ENCODE results near the gene RPL22. TPM values are rescaled to one million over a fixed set of nuclear protein-coding genes. Genes with fewer than 3 reads are reported as not detected.
A peak's percentile ranks its signal among the peaks of the same experiment; 100 is the strongest.

The RPL22 gene
- total RNA-seq, 1 experiment from 2014 or later = 309 TPM

DNA sequence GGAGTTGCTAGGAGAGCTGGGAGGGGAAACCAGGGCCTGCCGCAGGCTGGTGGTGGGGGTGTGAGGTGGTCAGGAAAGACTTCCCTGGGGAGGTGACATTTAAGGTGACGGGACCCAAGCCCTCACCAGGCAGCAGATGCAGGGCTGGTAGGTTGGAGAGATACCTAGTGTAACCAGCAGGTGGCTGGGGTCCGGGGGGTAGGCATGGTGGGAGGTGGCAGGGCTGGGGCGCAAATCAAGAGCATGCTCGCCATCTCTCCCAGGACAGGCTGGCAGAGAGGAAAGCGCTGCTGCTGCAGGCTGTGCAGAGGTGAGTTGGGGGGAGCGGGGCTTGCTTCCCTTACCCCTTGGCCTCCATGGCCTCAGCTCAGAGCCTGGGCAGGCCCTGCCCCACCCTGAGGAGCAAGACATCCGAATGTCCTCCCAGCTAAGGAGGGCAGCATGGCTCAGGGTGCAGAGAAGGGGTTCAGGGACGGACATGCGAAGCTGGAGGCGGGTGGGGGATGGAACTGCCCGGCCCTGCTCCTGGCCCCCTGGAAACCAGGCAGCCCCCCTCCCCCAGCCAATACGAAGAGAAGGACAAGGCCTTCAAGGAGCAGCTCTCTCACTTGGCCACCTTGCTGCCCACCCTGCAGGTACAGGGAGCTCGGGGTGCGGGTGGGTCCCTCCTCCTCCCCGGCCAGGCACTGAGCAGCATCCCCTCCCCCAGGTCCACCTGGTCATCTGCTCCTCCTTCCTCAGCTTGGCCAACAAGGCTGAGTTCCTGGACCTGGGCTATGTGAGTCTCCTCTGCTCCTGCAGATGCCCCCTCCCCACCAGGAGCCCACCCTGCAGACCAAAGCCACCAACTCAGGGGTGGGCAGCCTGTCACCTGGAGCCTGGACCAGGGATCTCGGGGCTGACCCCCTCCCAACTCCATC lies 10.5 kb upstream of the RPL22 start:
- intact Hi-C loops (cut with micrococcal nuclease; ENCODE audit: unreplicated experiment) (no loop called here), in situ Hi-C loops (cut with HindIII; ENCODE audit: low pct_unique_long_range_greater_than_20kb, low sequenced_read_pairs) (no loop called here)
- H3K9me3 ChIP-seq (ENCODE audit: control insufficient read depth, insufficient read depth, low read depth, low read length) = no peaks in the 10 kb centered on the region
- peaks cover 2% of the 10 kb centered on the region; the same call in 1 of the 2 replicates for H3K36me3 ChIP-seq (ENCODE audit: control insufficient read depth, insufficient read depth, low read length)
- peaks cover 5% of the 10 kb centered on the region for H3K4me1 ChIP-seq (ENCODE audit: control insufficient read depth, insufficient read depth, low read length)
- ATAC-seq = no peak
- peak overlapping the region in 1 of 2 experiments; percentile 18; a peak in 1 of 4 replicates for H3K4me3 ChIP-seq (ENCODE audit: low read depth in 2 of 2, low read length in 2 of 2)
- BruUV-seq (replicated peaks) = no TSS peak
- CTCF ChIA-PET = interaction anchor here (0.6 kb wide), 1 partner anchor 12 kb away, joined by 3 read pairs; no protein-coding TSS in a partner anchor
- TF ChIP-seq SIN3A (IDR thresholded peaks at IDR 0.05; ENCODE audit: borderline replicate concordance, insufficient read depth, low read depth, low read length) (no peak), POLR2AphosphoS5 (IDR thresholded peaks at IDR 0.05; ENCODE audit: low read depth, low read length) (no peak), TCF7L2 (IDR thresholded peaks at IDR 0.05; ENCODE audit: low read depth, low read length) (no peak)
- TF ChIP-seq, protein P1, sequence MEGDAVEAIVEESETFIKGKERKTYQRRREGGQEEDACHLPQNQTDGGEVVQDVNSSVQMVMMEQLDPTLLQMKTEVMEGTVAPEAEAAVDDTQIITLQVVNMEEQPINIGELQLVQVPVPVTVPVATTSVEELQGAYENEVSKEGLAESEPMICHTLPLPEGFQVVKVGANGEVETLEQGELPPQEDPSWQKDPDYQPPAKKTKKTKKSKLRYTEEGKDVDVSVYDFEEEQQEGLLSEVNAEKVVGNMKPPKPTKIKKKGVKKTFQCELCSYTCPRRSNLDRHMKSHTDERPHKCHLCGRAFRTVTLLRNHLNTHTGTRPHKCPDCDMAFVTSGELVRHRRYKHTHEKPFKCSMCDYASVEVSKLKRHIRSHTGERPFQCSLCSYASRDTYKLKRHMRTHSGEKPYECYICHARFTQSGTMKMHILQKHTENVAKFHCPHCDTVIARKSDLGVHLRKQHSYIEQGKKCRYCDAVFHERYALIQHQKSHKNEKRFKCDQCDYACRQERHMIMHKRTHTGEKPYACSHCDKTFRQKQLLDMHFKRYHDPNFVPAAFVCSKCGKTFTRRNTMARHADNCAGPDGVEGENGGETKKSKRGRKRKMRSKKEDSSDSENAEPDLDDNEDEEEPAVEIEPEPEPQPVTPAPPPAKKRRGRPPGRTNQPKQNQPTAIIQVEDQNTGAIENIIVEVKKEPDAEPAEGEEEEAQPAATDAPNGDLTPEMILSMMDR (IDR thresholded peaks at IDR 0.05) = no peak
- TF ChIP-seq, protein P2, sequence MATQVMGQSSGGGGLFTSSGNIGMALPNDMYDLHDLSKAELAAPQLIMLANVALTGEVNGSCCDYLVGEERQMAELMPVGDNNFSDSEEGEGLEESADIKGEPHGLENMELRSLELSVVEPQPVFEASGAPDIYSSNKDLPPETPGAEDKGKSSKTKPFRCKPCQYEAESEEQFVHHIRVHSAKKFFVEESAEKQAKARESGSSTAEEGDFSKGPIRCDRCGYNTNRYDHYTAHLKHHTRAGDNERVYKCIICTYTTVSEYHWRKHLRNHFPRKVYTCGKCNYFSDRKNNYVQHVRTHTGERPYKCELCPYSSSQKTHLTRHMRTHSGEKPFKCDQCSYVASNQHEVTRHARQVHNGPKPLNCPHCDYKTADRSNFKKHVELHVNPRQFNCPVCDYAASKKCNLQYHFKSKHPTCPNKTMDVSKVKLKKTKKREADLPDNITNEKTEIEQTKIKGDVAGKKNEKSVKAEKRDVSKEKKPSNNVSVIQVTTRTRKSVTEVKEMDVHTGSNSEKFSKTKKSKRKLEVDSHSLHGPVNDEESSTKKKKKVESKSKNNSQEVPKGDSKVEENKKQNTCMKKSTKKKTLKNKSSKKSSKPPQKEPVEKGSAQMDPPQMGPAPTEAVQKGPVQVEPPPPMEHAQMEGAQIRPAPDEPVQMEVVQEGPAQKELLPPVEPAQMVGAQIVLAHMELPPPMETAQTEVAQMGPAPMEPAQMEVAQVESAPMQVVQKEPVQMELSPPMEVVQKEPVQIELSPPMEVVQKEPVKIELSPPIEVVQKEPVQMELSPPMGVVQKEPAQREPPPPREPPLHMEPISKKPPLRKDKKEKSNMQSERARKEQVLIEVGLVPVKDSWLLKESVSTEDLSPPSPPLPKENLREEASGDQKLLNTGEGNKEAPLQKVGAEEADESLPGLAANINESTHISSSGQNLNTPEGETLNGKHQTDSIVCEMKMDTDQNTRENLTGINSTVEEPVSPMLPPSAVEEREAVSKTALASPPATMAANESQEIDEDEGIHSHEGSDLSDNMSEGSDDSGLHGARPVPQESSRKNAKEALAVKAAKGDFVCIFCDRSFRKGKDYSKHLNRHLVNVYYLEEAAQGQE (IDR thresholded peaks at IDR 0.05; ENCODE audit: insufficient read depth in 1 of 2, low read depth in 2 of 2, low read length in 1 of 2) = no peak
- DNase-seq (ENCODE audit: low read depth, low spot score) = no peak
- H3K27ac ChIP-seq (ENCODE audit: low read length) = no peak overlapping the region
- POLR2A ChIA-PET = no interaction called here
- no peaks in the 10 kb centered on the region for H3K27me3 ChIP-seq (ENCODE audit: control insufficient read depth, insufficient read depth, low read length)

DNA sequence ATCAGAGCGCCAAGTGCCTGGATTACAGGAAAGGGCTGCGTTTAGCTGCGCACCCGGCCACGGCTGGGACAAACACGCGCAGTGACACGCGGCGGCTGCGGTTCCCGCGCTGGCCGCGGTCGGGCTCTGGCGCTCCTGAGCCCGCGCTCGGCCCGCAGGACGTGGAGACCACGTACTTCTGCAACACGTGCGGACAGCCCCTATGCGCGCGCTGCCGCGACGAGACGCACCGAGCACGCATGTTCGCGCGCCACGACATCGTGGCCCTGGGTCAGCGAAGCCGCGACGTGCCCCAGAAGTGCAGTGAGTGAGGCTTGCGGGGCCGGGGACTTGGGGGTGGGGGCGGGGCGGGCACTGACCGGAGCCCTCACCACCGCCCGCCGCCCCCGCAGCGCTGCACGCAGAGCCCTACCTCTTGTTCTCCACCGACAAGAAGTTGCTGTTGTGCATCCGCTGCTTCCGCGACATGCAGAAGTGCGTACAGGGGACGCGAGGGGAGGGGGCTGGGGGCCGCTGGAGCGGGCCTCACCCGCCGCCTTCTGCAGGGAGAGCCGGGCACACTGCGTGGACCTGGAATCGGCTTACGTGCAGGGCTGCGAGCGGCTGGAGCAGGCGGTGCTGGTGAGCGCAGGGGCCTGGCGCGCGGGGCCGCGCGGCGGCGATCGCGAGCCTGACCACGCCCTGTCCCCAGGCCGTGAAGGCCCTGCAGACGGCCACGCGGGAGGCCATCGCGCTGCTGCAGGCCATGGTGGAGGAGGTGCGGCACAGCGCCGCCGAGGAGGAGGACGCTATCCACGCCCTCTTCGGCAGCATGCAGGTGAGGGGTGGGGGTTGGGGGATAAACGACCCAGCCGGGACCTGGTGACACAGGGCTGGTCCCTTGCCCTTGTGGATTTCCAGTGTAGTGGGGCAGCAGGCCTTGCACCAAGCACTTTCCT lies 9.6 kb upstream of the RPL22 start:
- POLR2A ChIA-PET = no interaction called here
- H3K4me1 ChIP-seq (ENCODE audit: control insufficient read depth, insufficient read depth, low read length) = peaks cover 5% of the 10 kb centered on the region
- H3K27me3 ChIP-seq (ENCODE audit: control insufficient read depth, insufficient read depth, low read length) = no peaks in the 10 kb centered on the region
- in situ Hi-C loops (cut with HindIII; ENCODE audit: low pct_unique_long_range_greater_than_20kb, low sequenced_read_pairs) (no loop called here), intact Hi-C loops (cut with micrococcal nuclease; ENCODE audit: unreplicated experiment) (no loop called here)
- H3K4me3 ChIP-seq (ENCODE audit: low read depth in 2 of 2, low read length in 2 of 2) = peak overlapping the region in 1 of 2 experiments; percentile 18; a peak in 1 of 4 replicates
- no peak for TF ChIP-seq SIN3A (IDR thresholded peaks at IDR 0.05; ENCODE audit: borderline replicate concordance, insufficient read depth, low read depth, low read length)
- TF ChIP-seq, protein P1 (IDR thresholded peaks at IDR 0.05) = 0 out of 2 replicates have a peak, but pooled peaks have one; percentile 22
- peaks cover 2% of the 10 kb centered on the region; the same call in 1 of the 2 replicates for H3K36me3 ChIP-seq (ENCODE audit: control insufficient read depth, insufficient read depth, low read length)
- ATAC-seq (no peak), DNase-seq (ENCODE audit: low read depth, low spot score) (no peak)
- no peak overlapping the region for H3K27ac ChIP-seq (ENCODE audit: low read length)
- no peaks in the 10 kb centered on the region for H3K9me3 ChIP-seq (ENCODE audit: control insufficient read depth, insufficient read depth, low read depth, low read length)
- CTCF ChIA-PET = interaction anchor here (0.6 kb wide), 1 partner anchor 13 kb away, joined by 3 read pairs; no protein-coding TSS in a partner anchor
- BruUV-seq (replicated peaks) = no TSS peak

All from Panc1 (cell line).